DND-41 (cell line): ENCODE measurements around the gene CIC.
A peak's percentile ranks its signal among the peaks of the same experiment; 100 is the strongest.

Experiments
- ATAC-seq: fragments of 200-7000 bp; cut with Tn5 transposase; 3 replicates; pipeline ENCODE4 v1.9.1; 2021; ENCODE audit warnings: low read depth; ENCODE audit not compliant: insufficient read depth
- DNase-seq: peaks from one replicate; pipeline ENCODE4 v3.0.0-alpha.2; 2020
- H2AFZ ChIP-seq: 2 replicates; pipeline ENCODE4 v1.6.0; 2012; ENCODE audit warnings: low read depth, low read length
- H3K27ac ChIP-seq: 2 replicates; pipeline ENCODE4 v1.5.1; 2012; ENCODE audit warnings: low read length, inconsistent platforms
- H3K27me3 ChIP-seq: fragments of 200-600 bp; sonication (generic); 2 replicates; pipeline ENCODE4 v1.6.0; 2012; ENCODE audit warnings: low read length, mild to moderate bottlenecking, inconsistent platforms; ENCODE audit not compliant: insufficient read depth, poor library complexity
- H3K36me3 ChIP-seq: 2 replicates; pipeline ENCODE4 v1.5.1; 2012; ENCODE audit warnings: low read length, inconsistent platforms; ENCODE audit not compliant: insufficient read depth
- H3K4me1 ChIP-seq: 2 replicates; pipeline ENCODE4 v1.5.1; 2012; ENCODE audit warnings: mild to moderate bottlenecking, low read length; ENCODE audit not compliant: insufficient read depth
- H3K4me2 ChIP-seq: 2 replicates; pipeline ENCODE4 v1.6.0; 2012; ENCODE audit warnings: mild to moderate bottlenecking, moderate library complexity, low read length, inconsistent platforms; ENCODE audit not compliant: insufficient read depth
- H3K4me3 ChIP-seq, 2 experiments: fragments of 200-600 bp in 1 of 2; shearing (Covaris generic) in 1 of 2; 2 replicates each; pipeline ENCODE4 v1.5.1; 2012 to 2016; ENCODE audit warnings: inconsistent platforms in 2 of 2, low read length in 2 of 2, mild to moderate bottlenecking in 2 of 2, low read depth in 1 of 2, moderate library complexity in 1 of 2
- H3K79me2 ChIP-seq: 2 replicates; pipeline ENCODE4 v1.6.0; 2012; ENCODE audit warnings: low read length, inconsistent platforms; ENCODE audit not compliant: insufficient read depth
- H3K9ac ChIP-seq: 2 replicates; pipeline ENCODE4 v1.6.0; 2012; ENCODE audit warnings: low read depth, mild to moderate bottlenecking, inconsistent platforms, low read length, moderate library complexity
- H3K9me3 ChIP-seq: 2 replicates; pipeline ENCODE4 v1.5.1; 2012; ENCODE audit warnings: low read length, moderate library complexity, mild to moderate bottlenecking, inconsistent platforms; ENCODE audit not compliant: insufficient read depth, severe bottlenecking
- H4K20me1 ChIP-seq: 2 replicates; pipeline ENCODE4 v1.6.0; 2012; ENCODE audit warnings: low read length; ENCODE audit not compliant: insufficient read depth
- EZH2 ChIP-seq: IDR thresholded peaks from 3 replicates; pipeline ENCODE4 v1.6.1; 2012; ENCODE audit warnings: borderline replicate concordance, low read depth, mild to moderate bottlenecking, moderate library complexity, low read length, inconsistent platforms; ENCODE audit not compliant: severe bottlenecking
- TF ChIP-seq, protein P1 (sequence below): IDR thresholded peaks from 2 replicates; pipeline ENCODE4 v1.5.1; 2012; ENCODE audit warnings: borderline replicate concordance, low read length, moderate library complexity, mild to moderate bottlenecking; ENCODE audit not compliant: poor library complexity, severe bottlenecking; ENCODE audit errors: extremely low read depth

The CIC gene

GRCh38 chr19:42311657-42312056 lies 42.6 kb downstream of the CIC start:
- Histone ChIP-seq H3K79me2 (no peaks in the 10 kb centered on the region), H4K20me1 (peaks cover 3% of the 10 kb centered on the region), H3K9me3 (no peaks in the 10 kb centered on the region), H2AFZ (no peak overlapping the region), H3K27ac (no peak overlapping the region), H3K9ac (no peak overlapping the region), H3K27me3 (peaks cover 34% of the 10 kb centered on the region), H3K4me1 (peaks cover 16% of the 10 kb centered on the region), H3K4me3 (no peak overlapping the region), H3K36me3 (no peaks in the 10 kb centered on the region), H3K4me2 (no peak overlapping the region)
- TF ChIP-seq EZH2, result no peak
- TF ChIP-seq, protein P1, sequence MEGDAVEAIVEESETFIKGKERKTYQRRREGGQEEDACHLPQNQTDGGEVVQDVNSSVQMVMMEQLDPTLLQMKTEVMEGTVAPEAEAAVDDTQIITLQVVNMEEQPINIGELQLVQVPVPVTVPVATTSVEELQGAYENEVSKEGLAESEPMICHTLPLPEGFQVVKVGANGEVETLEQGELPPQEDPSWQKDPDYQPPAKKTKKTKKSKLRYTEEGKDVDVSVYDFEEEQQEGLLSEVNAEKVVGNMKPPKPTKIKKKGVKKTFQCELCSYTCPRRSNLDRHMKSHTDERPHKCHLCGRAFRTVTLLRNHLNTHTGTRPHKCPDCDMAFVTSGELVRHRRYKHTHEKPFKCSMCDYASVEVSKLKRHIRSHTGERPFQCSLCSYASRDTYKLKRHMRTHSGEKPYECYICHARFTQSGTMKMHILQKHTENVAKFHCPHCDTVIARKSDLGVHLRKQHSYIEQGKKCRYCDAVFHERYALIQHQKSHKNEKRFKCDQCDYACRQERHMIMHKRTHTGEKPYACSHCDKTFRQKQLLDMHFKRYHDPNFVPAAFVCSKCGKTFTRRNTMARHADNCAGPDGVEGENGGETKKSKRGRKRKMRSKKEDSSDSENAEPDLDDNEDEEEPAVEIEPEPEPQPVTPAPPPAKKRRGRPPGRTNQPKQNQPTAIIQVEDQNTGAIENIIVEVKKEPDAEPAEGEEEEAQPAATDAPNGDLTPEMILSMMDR, result peak; percentile 40
- no peak for DNase-seq
- ATAC-seq, result 0 out of 3 replicates have a peak, but pooled peaks have one; percentile 41

GRCh38 chr19:42312370-42312769 lies 43.3 kb downstream of the CIC start:
- TF ChIP-seq, protein P1, result no peak
- no peak for TF ChIP-seq EZH2
- ATAC-seq (no peak), DNase-seq (no peak)
- Histone ChIP-seq H4K20me1 (peaks cover 3% of the 10 kb centered on the region), H3K36me3 (no peaks in the 10 kb centered on the region), H3K4me3 (no peak overlapping the region), H3K9me3 (no peaks in the 10 kb centered on the region), H3K79me2 (no peaks in the 10 kb centered on the region), H3K9ac (no peak overlapping the region), H2AFZ (no peak overlapping the region), H3K27ac (no peak overlapping the region), H3K4me1 (peaks cover 16% of the 10 kb centered on the region), H3K27me3 (peaks cover 34% of the 10 kb centered on the region), H3K4me2 (0 out of 2 replicates have a peak overlapping the region, but pooled peaks have one; percentile 57)

DNA sequence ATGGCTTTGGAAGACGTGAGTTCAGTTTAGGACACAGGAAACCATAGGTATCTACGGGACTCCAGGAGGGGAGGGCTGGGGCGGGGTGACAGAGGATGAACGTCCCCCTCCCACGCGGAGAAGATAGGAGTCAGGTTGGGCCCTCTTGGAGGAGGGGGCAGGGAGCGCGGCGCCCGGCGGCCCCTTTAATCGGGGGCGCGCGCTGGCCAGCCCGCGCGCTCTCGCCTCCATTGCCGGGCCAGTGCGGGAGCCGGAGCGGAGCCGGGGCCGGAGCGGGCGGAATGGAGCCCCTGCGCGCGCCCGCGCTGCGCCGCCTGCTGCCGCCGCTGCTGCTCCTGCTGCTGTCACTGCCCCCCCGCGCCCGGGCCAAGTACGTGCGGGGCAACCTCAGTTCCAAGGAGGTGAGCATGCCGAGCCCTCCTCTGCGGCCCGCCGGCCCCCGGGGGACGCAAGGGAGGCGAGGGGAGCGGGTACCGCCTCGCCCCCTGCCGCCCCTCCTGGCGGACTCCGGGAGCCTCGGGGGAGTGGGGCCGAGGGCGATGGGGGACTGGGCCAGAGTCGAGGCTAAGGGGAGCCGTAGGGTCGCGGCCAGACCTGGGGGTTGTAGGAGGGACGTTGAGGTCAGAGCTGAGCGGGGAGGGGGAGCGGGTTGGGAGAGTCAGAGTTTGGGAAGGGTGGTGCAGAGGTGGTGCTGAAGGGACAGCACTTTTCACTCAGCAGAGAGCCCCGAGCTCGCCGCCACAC lies 44.2 kb downstream of the CIC start, which contains the start of gene TMEM145:
Gene TMEM145, plus strand, starts transcription at position 214 of the 744 bp plus-strand sequence. Its CDS starts 68 bp downstream, at position 282.
- H3K4me2 ChIP-seq, result peak within 1 kb of the TSS; percentile 57
- H3K9me3 ChIP-seq, result no peaks in the 10 kb centered on the region
- H3K27ac ChIP-seq, result no peak within 1 kb of the TSS
- peak; percentile 89 for ATAC-seq
- H3K4me3 ChIP-seq, result peak within 1 kb of the TSS in 1 of 2 experiments; percentile 47; a peak in 2 of 4 replicates
- H4K20me1 ChIP-seq, result peaks cover 3% of the 10 kb centered on the region
- peak; percentile 50 for DNase-seq
- no peaks in the 10 kb centered on the region for H3K79me2 ChIP-seq
- no peaks in the 10 kb centered on the region for H3K36me3 ChIP-seq
- peaks cover 16% of the 10 kb centered on the region for H3K4me1 ChIP-seq
- TF ChIP-seq, protein P1, result peak; percentile 13
- peak; percentile 75 for TF ChIP-seq EZH2
- H3K9ac ChIP-seq, result peak within 1 kb of the TSS; percentile 12; the same call in 1 of the 2 replicates
- no peak within 1 kb of the TSS for H2AFZ ChIP-seq
- H3K27me3 ChIP-seq, result peaks cover 34% of the 10 kb centered on the region
